Fibroblast of lung (primary cell): ENCODE results near the gene PSMA4. TPM values are rescaled to one million over a fixed set of nuclear protein-coding genes. Genes with fewer than 3 reads are reported as not detected.

Experiments
- DNase-seq, 2 donors: peaks; one replicate each; pipeline versions ENCODE4 v3.0.0 to v3.0.0-alpha.2; 2010; ENCODE audit warnings: low read depth in 2 of 2
- H2AFZ ChIP-seq: 2 replicates; pipeline ENCODE4 v1.5.1; 2012; ENCODE audit warnings: low read length, control low read depth, inconsistent platforms
- H3K27ac ChIP-seq: 2 replicates; pipeline ENCODE4 v1.5.1; 2011; ENCODE audit warnings: low read length, control low read depth; ENCODE audit not compliant: insufficient read depth
- H3K27me3 ChIP-seq: 2 replicates; pipeline ENCODE4 v1.5.1; 2011; ENCODE audit warnings: mild to moderate bottlenecking, low read length; ENCODE audit not compliant: control insufficient read depth, insufficient read depth
- H3K36me3 ChIP-seq: 2 replicates; pipeline ENCODE4 v1.5.1; 2011; ENCODE audit warnings: low read length; ENCODE audit not compliant: control insufficient read depth, insufficient read depth
- H3K4me1 ChIP-seq: 2 replicates; pipeline ENCODE4 v1.5.1; 2011; ENCODE audit warnings: low read length; ENCODE audit not compliant: control insufficient read depth, insufficient read depth; ENCODE audit errors: extremely low read depth
- H3K4me2 ChIP-seq: 2 replicates; pipeline ENCODE4 v1.5.1; 2011; ENCODE audit warnings: low read length, control low read depth; ENCODE audit not compliant: insufficient read depth; ENCODE audit errors: extremely low read depth
- H3K4me3 ChIP-seq, 4 experiments: fragments of 200-600 bp in 1 of 4; sonication (generic) in 1 of 4; replicated peaks in 1 of 4; 2 replicates each; pipeline ENCODE4 v1.5.1; 2011 to 2016; ENCODE audit warnings: low read length in 4 of 4, low read depth in 3 of 4, mild to moderate bottlenecking in 3 of 4, control low read depth in 2 of 4, inconsistent platforms in 1 of 4, mixed read lengths in 1 of 4; ENCODE audit not compliant: insufficient read depth in 1 of 4; ENCODE audit errors: control extremely low read depth in 1 of 4
- H3K79me2 ChIP-seq: 2 replicates; pipeline ENCODE4 v1.5.1; 2012; ENCODE audit warnings: mild to moderate bottlenecking, low read length, inconsistent platforms; ENCODE audit not compliant: control insufficient read depth, insufficient read depth
- H3K9ac ChIP-seq: 2 replicates; pipeline ENCODE4 v1.5.1; 2011; ENCODE audit warnings: mild to moderate bottlenecking, low read length, control low read depth; ENCODE audit not compliant: insufficient read depth
- H3K9me3 ChIP-seq: 2 replicates; pipeline ENCODE4 v1.5.1; 2012; ENCODE audit warnings: low read depth, low read length; ENCODE audit not compliant: control insufficient read depth, insufficient read depth
- H4K20me1 ChIP-seq: 2 replicates; pipeline ENCODE4 v1.5.1; 2011; ENCODE audit warnings: low read length; ENCODE audit not compliant: control insufficient read depth, insufficient read depth; ENCODE audit errors: extremely low read depth
- EZH2 ChIP-seq: IDR thresholded peaks from 2 replicates; pipeline ENCODE4 v1.5.1; 2012; ENCODE audit warnings: low read length, control low read depth, mild to moderate bottlenecking; ENCODE audit errors: missing control alignments
- polyA plus RNA-seq, 2 donors: library from polyadenylated mRNA; depleted of rRNA in 1 of 2; stranded (reverse) in 1 of 2; unstranded in 1 of 2; fragments of >200 nt; gene quantifications; 2 replicates each; pipeline ENCODE4 v1.2.1, GENCODE V29; 2011 to 2012; ENCODE audit warnings: missing spikeins in 1 of 2
- total RNA-seq: library from RNA; depleted of rRNA; stranded (reverse); fragments of >200 nt; gene quantifications from 2 replicates; pipeline ENCODE4 v1.2.1, GENCODE V29; 2014
- TF ChIP-seq, protein P1 (sequence below), 2 donors: IDR thresholded peaks in 1 of 2; conservative IDR thresholded peaks in 1 of 2; 1 replicate in 1 of 2; 2 replicates in 1 of 2; pipeline ENCODE4 v1.5.1; 2011 to 2012; ENCODE audit warnings: low read length in 2 of 2, control low read depth in 1 of 2, inconsistent platforms in 1 of 2, low read depth in 1 of 2, mild to moderate bottlenecking in 1 of 2

The PSMA4 gene
- total and polyA plus RNA-seq, 2 donors (not counting 1 experiment from before 2014, with no cell fraction given): 161 to 404 TPM

- Histone ChIP-seq H3K27me3 (no peaks in the 10 kb centered on the region), H3K4me1 (no peaks in the 10 kb centered on the region), H2AFZ (no peak overlapping the region), H3K9me3 (no peaks in the 10 kb centered on the region), H3K79me2 (no peaks in the 10 kb centered on the region), H3K36me3 (no peaks in the 10 kb centered on the region), H3K9ac (no peak overlapping the region), H3K27ac (no peak overlapping the region), H3K4me3 (no peak overlapping the region), H3K4me2 (no peak overlapping the region), H4K20me1 (no peaks in the 10 kb centered on the region)
- no peak for DNase-seq
- no peak for TF ChIP-seq EZH2
- TF ChIP-seq, protein P1, sequence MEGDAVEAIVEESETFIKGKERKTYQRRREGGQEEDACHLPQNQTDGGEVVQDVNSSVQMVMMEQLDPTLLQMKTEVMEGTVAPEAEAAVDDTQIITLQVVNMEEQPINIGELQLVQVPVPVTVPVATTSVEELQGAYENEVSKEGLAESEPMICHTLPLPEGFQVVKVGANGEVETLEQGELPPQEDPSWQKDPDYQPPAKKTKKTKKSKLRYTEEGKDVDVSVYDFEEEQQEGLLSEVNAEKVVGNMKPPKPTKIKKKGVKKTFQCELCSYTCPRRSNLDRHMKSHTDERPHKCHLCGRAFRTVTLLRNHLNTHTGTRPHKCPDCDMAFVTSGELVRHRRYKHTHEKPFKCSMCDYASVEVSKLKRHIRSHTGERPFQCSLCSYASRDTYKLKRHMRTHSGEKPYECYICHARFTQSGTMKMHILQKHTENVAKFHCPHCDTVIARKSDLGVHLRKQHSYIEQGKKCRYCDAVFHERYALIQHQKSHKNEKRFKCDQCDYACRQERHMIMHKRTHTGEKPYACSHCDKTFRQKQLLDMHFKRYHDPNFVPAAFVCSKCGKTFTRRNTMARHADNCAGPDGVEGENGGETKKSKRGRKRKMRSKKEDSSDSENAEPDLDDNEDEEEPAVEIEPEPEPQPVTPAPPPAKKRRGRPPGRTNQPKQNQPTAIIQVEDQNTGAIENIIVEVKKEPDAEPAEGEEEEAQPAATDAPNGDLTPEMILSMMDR (conservative IDR thresholded peaks at IDR 0.05 in 1 of 2, IDR thresholded peaks at IDR 0.05 in 1 of 2; ENCODE audit: low read depth in 1 of 2, low read length in 2 of 2): no peak
Measured at GRCh38 chr15:78598348-78598747, 58.1 kb downstream of the PSMA4 start.

DNA sequence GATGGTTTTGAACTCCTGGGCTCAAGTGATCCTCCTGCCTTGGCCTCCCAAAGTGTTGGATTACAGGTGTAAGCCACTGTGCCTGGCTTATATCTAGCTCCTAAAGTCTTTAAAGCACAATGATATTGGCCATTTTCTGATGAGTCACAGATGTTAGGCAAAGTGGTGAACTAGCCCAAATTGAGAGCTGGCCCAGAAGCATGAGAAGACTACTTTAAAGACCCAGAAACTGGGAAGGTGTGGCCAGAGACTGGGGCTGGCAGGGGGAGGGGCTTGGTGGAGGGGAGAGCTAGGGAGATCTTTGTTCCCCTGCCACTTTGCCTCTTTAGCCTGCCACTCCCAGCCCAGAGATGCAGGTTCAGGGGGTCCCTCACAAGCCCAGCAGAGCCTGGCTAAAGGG is 58.9 kb downstream of the PSMA4 start:
- Histone ChIP-seq H2AFZ (no peak overlapping the region), H3K4me2 (no peak overlapping the region), H3K4me3 (no peak overlapping the region), H3K27me3 (no peaks in the 10 kb centered on the region), H3K27ac (no peak overlapping the region), H3K4me1 (no peaks in the 10 kb centered on the region), H4K20me1 (no peaks in the 10 kb centered on the region), H3K36me3 (no peaks in the 10 kb centered on the region), H3K9ac (no peak overlapping the region), H3K79me2 (no peaks in the 10 kb centered on the region), H3K9me3 (no peaks in the 10 kb centered on the region)
- TF ChIP-seq, protein P1 (conservative IDR thresholded peaks at IDR 0.05 in 1 of 2, IDR thresholded peaks at IDR 0.05 in 1 of 2; ENCODE audit: low read depth in 1 of 2, low read length in 2 of 2): no peak
- no peak for TF ChIP-seq EZH2
- no peak for DNase-seq

Other genes with a start within 250 kb of the PSMA4 start
- gene SKIC8, start 240.8 kb upstream of the PSMA4 start, total RNA-seq: 47.1 and 49.1 TPM in 2 replicates
- gene SKIC8, start 240.8 kb upstream of the PSMA4 start, polyA plus RNA-seq: 82.2 and 84.5 TPM in 2 replicates
- gene CRABP1, start 200.1 kb upstream of the PSMA4 start, total RNA-seq: not detected in 2 replicates
- gene CRABP1, start 200.1 kb upstream of the PSMA4 start, polyA plus RNA-seq: not detected in 2 replicates
- gene IREB2, start 102.2 kb upstream of the PSMA4 start, total RNA-seq: 19.0 and 20.3 TPM in 2 replicates
- gene IREB2, start 102.2 kb upstream of the PSMA4 start, polyA plus RNA-seq: 24.6 and 30.6 TPM in 2 replicates
- 2.0 and 2.6 TPM in 2 replicates for gene HYKK, start 32.9 kb upstream of the PSMA4 start, total RNA-seq
- 3.3 and 3.6 TPM in 2 replicates for gene HYKK, start 32.9 kb upstream of the PSMA4 start, polyA plus RNA-seq
- under 0.01 and 0.17 TPM in 2 replicates for gene CHRNA5, start 25.1 kb downstream of the PSMA4 start, total RNA-seq
- gene CHRNA5, start 25.1 kb downstream of the PSMA4 start, polyA plus RNA-seq: 1.2 and 2.9 TPM in 2 replicates
- gene CHRNA3, start 80.6 kb downstream of the PSMA4 start, total RNA-seq: not detected in 2 replicates
- gene CHRNA3, start 80.6 kb downstream of the PSMA4 start, polyA plus RNA-seq: not detected in 2 replicates
- not detected in 2 replicates for gene CHRNB4, start 100.8 kb downstream of the PSMA4 start, total RNA-seq
- not detected in 2 replicates for gene CHRNB4, start 100.8 kb downstream of the PSMA4 start, polyA plus RNA-seq